Breast epithelium (tissue), 3 donors: ENCODE results near the gene ZNF789.

Experiments
- CTCF ChIP-seq, 3 donors: fragments of 450-650 bp; IDR thresholded peaks; one replicate each; pipeline ENCODE4 v1.5.1; 2016 to 2017; ENCODE audit warnings: antibody characterized with exemption in 3 of 3, mild to moderate bottlenecking in 3 of 3, moderate library complexity in 3 of 3
- POLR2A ChIP-seq: fragments of 450-650 bp; IDR thresholded peaks from one replicate; pipeline ENCODE4 v1.6.1; 2016; ENCODE audit warnings: antibody characterized with exemption, mild to moderate bottlenecking, moderate library complexity
- POLR2AphosphoS5 ChIP-seq, 3 donors: sonication (generic); formaldehyde crosslinking; IDR thresholded peaks; one replicate each; pipeline ENCODE4 v1.6.1; 2017; ENCODE audit warnings: antibody characterized with exemption in 3 of 3

GRCh38 chr7:99472561-99473314 is at the start of gene ZNF789:
- TF ChIP-seq CTCF (IDR thresholded peaks at IDR 0.05) (peak in 1 of 3 donors; percentile 13), POLR2A (no peak), POLR2AphosphoS5 (IDR thresholded peaks at IDR 0.05) (peak; percentile 34 to 58 (median 38))
